ENCODE data around the gene CFL2.

DNA sequence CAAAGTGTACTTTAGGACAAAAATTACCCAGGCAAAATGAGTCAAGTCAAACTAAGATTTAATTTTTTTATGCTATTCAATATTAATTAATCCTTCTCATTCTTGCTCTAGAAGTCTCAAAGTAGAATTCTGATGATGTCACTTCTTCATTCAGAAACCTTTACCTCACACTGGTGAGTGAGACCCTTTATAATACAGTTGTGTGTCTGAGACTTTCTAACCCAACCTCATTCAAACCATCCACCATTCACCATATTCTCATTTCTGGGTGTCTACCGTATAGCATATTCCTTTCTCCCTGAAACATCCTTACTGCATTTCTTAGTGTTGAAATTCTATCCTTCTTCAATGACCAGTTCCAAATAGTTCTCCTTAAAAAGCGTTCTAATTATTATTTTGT lies 40.8 kb upstream of the CFL2 start:
- TF ChIP-seq YY1 (IDR thresholded peaks at IDR 0.05; ENCODE audit: insufficient read depth, insufficient read length): no peak
- no peak for TF ChIP-seq ZNF274 (IDR thresholded peaks at IDR 0.05; ENCODE audit: low read depth, low read length)
- no peak for TF ChIP-seq SUZ12 (IDR thresholded peaks at IDR 0.05; ENCODE audit: extremely low read depth, insufficient read depth, insufficient read length)

All from NT2/D1 (cell line).